ENCODE results near the gene EXOC6B. TPM values are rescaled to one million over a fixed set of nuclear protein-coding genes. Genes with fewer than 3 reads are reported as not detected.

EXOC6B gene
- total RNA-seq, 1 donor from 2014 or later, result 13.8 TPM

GRCh38 chr2:72770879-72771461 lies 54.9 kb downstream of the EXOC6B start:
- Mint-ChIP-seq H3K27me3 (no peaks in the 10 kb centered on the region), H3K4me1 (no peaks in the 10 kb centered on the region), H3K36me3 (ENCODE audit: low read depth) (no peaks in the 10 kb centered on the region), H3K27ac (no peak overlapping the region), H3K9me3 (no peaks in the 10 kb centered on the region), H3K4me3 (no peak overlapping the region)
- intact Hi-C loops (cut with micrococcal nuclease), result loop anchor here (1.0 to 5.0 kb wide), 5 partner anchors 88 to 442 kb away; partner anchors contain the start of gene SPR
- ChIA-PET POLR2A (no interaction called here), CTCF (interaction anchor here (0.9 to 2.4 kb wide), 7 partner anchors 87 to 441 kb away, joined by 3 to 17 read pairs (median 7); partner anchors contain the start of gene SPR)
- no peak for DNase-seq
- TF ChIP-seq, protein P1, sequence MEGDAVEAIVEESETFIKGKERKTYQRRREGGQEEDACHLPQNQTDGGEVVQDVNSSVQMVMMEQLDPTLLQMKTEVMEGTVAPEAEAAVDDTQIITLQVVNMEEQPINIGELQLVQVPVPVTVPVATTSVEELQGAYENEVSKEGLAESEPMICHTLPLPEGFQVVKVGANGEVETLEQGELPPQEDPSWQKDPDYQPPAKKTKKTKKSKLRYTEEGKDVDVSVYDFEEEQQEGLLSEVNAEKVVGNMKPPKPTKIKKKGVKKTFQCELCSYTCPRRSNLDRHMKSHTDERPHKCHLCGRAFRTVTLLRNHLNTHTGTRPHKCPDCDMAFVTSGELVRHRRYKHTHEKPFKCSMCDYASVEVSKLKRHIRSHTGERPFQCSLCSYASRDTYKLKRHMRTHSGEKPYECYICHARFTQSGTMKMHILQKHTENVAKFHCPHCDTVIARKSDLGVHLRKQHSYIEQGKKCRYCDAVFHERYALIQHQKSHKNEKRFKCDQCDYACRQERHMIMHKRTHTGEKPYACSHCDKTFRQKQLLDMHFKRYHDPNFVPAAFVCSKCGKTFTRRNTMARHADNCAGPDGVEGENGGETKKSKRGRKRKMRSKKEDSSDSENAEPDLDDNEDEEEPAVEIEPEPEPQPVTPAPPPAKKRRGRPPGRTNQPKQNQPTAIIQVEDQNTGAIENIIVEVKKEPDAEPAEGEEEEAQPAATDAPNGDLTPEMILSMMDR (IDR thresholded peaks at IDR 0.05), result peak; percentile 98
- peak; percentile 52 for ATAC-seq (ENCODE audit: low read depth)

DNA sequence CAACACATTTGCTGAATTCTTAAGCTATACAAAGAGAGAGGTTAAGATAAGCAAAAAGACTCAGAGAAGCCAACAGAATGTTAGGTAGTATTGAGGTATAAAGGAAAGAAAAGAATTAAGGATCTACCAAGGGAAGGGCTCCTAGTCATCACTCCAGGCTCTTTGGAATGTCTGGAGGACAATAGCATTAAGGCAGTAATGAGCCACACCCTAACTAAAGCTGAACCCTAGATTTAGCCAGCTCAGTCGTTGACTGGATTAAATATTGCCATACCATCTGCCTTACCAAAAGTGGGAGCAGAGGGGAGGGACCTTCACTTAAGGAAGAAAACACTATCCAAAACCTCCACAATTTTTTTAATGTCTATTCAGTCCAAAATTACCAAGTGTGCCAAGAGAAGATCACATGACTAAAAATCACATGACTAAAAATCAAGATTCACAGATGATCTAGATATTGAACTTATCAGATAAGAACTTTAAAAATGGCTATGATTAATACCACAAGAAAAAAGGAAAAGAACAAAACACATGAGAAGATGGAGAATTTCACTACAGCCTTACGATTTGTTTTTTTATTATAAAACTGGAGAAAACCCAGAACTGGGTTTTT lies 59.7 kb downstream of the EXOC6B start:
- Mint-ChIP-seq H3K9me3 (peaks cover 12% of the 10 kb centered on the region), H3K4me1 (no peaks in the 10 kb centered on the region), H3K36me3 (ENCODE audit: low read depth) (peaks cover 11% of the 10 kb centered on the region), H3K27me3 (no peaks in the 10 kb centered on the region), H3K27ac (no peak overlapping the region), H3K4me3 (no peak overlapping the region)
- ChIA-PET POLR2A (no interaction called here), CTCF (no interaction called here)
- TF ChIP-seq, protein P1 (IDR thresholded peaks at IDR 0.05), result no peak
- intact Hi-C loops (cut with micrococcal nuclease), result no loop called here
- ATAC-seq (ENCODE audit: low read depth) (no peak), DNase-seq (no peak)

- H3K36me3 Mint-ChIP-seq (ENCODE audit: low read depth), result peaks cover 20% of the 10 kb centered on the region
- no peaks in the 10 kb centered on the region for H3K27me3 Mint-ChIP-seq
- H3K4me3 Mint-ChIP-seq, result no peak overlapping the region
- ATAC-seq (ENCODE audit: low read depth), result no peak
- peaks cover 13% of the 10 kb centered on the region for H3K9me3 Mint-ChIP-seq
- no peak overlapping the region for H3K27ac Mint-ChIP-seq
- no peaks in the 10 kb centered on the region for H3K4me1 Mint-ChIP-seq
- intact Hi-C loops (cut with micrococcal nuclease), result no loop called here
- DNase-seq, result no peak
- ChIA-PET CTCF (interaction anchor here (1.0 kb wide), 1 partner anchor 100 kb away, joined by 3 read pairs; no protein-coding TSS in a partner anchor), POLR2A (no interaction called here)
- TF ChIP-seq, protein P1 (IDR thresholded peaks at IDR 0.05), result no peak
Observed at GRCh38 chr2:72762276-72762675, 63.6 kb downstream of the EXOC6B start.

GRCh38 chr2:72759755-72760154 lies 66.1 kb downstream of the EXOC6B start:
- H3K27me3 Mint-ChIP-seq, result no peaks in the 10 kb centered on the region
- intact Hi-C loops (cut with micrococcal nuclease), result no loop called here
- DNase-seq, result no peak
- POLR2A ChIA-PET, result no interaction called here
- TF ChIP-seq, protein P1 (IDR thresholded peaks at IDR 0.05), result no peak
- peaks cover 20% of the 10 kb centered on the region for H3K36me3 Mint-ChIP-seq (ENCODE audit: low read depth)
- H3K4me3 Mint-ChIP-seq, result no peak overlapping the region
- ATAC-seq (ENCODE audit: low read depth), result no peak
- H3K9me3 Mint-ChIP-seq, result peaks cover 13% of the 10 kb centered on the region
- no peak overlapping the region for H3K27ac Mint-ChIP-seq
- H3K4me1 Mint-ChIP-seq, result no peaks in the 10 kb centered on the region
- CTCF ChIA-PET, result no interaction called here

- H3K4me1 Mint-ChIP-seq, result no peaks in the 10 kb centered on the region
- intact Hi-C loops (cut with micrococcal nuclease), result no loop called here
- ChIA-PET CTCF (no interaction called here), POLR2A (no interaction called here)
- H3K27ac Mint-ChIP-seq, result no peak overlapping the region
- DNase-seq (no peak), ATAC-seq (ENCODE audit: low read depth) (no peak)
- TF ChIP-seq, protein P1 (IDR thresholded peaks at IDR 0.05), result no peak
- peaks cover 7% of the 10 kb centered on the region for H3K9me3 Mint-ChIP-seq
- no peaks in the 10 kb centered on the region for H3K27me3 Mint-ChIP-seq
- H3K36me3 Mint-ChIP-seq (ENCODE audit: low read depth), result peaks cover 14% of the 10 kb centered on the region
- H3K4me3 Mint-ChIP-seq, result no peak overlapping the region
Observed at GRCh38 chr2:72757177-72757775, 68.6 kb downstream of the EXOC6B start.

Data from activated B cell treated with CpG ODN at 0.5 μM for 24 hours (primary cell).